Measurements from ENCODE around the gene SPPL2B.

The SPPL2B gene

DNA sequence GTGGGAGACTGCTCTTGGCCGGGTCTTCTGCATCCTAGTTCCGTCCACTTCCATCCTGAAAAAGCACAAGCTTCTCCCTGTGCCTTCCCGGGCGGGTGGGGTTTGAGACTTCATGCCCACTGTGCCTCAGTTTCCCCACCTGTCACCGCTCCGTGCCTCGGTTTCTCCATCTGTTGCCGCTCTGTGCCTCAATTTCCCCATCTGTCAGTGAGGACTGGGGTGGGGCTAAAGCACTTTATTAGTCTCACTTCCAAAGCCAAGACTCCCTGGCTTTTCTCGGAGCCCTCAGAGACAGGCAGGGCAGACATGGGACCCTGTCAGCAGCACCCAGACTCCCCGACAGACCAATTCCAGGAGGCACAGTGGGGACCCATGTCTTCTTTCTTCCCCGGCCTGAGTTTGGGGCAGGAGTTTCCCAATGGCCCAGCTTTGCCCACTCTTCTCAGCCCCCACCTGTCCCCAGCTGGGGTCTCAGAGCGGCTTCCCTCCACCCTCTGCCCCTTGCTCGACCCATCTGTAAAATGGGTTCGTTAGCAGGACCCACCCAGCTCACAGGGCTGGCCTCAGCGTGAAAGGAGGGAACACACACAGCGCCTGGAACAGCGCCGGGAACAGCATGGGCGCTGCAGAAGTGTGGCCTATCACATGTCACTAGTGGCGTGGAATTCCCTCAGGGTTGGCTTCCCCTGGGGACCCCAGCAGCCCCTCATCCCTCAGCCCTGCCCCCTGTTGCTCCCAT, 41.9 kb upstream of the SPPL2B start:
- DNase-seq (ENCODE audit: low read depth), result no peak
- H3K4me3 ChIP-seq (ENCODE audit: control insufficient read depth, low read depth, low read length), result no peak overlapping the region
- TF ChIP-seq, protein P1, sequence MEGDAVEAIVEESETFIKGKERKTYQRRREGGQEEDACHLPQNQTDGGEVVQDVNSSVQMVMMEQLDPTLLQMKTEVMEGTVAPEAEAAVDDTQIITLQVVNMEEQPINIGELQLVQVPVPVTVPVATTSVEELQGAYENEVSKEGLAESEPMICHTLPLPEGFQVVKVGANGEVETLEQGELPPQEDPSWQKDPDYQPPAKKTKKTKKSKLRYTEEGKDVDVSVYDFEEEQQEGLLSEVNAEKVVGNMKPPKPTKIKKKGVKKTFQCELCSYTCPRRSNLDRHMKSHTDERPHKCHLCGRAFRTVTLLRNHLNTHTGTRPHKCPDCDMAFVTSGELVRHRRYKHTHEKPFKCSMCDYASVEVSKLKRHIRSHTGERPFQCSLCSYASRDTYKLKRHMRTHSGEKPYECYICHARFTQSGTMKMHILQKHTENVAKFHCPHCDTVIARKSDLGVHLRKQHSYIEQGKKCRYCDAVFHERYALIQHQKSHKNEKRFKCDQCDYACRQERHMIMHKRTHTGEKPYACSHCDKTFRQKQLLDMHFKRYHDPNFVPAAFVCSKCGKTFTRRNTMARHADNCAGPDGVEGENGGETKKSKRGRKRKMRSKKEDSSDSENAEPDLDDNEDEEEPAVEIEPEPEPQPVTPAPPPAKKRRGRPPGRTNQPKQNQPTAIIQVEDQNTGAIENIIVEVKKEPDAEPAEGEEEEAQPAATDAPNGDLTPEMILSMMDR (conservative IDR thresholded peaks at IDR 0.05; ENCODE audit: control insufficient read depth, insufficient read depth, low read depth, low read length), result no peak

DNA sequence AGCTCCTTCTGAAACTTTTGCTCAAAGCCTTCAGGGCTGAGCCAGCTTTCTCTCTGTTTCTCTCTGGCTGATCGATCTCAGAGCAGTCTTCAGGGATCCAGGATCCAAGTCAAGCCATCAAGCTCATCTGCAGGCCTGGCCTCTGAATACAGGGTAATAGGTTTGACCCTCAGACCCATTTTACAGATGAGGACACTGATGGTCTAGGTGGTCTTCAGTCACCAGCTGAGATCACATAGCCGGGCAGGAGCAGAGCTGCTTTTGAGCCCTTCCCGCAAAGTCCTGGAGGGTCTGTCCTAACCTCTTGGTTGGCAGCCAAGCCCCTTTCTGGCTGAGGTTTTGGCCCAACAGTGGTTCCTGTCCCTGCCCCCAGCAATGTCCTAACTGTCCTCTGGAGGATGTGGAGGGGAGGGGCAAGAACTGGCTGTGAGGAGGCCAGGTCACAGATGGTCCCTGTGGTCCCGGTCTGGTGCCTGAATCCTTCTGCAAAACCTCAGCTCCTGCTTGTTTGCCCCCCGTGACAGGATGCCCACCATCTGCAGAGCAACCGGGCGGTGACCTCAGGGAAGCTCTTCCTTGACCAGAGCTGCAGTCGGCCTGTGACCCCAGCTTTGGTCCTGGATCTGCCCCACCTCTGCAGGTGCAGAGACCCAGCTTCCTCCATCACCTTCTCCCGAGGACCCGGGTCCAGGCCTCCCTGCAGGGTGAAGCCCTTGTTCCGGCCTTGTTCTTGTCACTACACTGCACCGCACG, 40.7 kb upstream of the SPPL2B start:
- DNase-seq (ENCODE audit: low read depth), result no peak
- no peak overlapping the region for H3K4me3 ChIP-seq (ENCODE audit: control insufficient read depth, low read depth, low read length)
- TF ChIP-seq, protein P1 (conservative IDR thresholded peaks at IDR 0.05; ENCODE audit: control insufficient read depth, insufficient read depth, low read depth, low read length), result no peak

DNA sequence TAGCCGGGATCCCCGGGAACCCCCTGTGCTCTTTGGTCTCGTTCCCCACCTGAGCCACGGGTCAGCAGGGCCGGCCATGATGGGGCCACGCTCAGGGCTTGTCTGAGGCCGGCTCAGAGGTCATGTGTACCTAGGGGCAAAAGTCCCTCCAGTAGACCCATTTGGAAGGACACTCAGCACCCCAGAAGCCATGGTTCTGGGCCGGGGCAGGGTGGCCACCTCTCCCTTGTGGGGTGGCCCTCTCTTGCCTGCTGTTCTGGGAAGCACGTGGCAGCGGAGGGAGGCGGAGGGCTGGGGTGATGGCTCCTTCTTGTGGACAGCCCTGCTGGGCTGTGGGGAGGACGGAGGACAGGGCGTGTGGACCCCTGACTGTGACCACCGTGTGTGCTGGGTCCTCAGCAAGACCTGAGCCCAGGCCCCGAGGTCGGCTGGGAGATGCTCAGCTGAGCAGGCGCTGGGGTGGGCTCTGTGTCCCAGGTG, 40.1 kb upstream of the SPPL2B start:
- DNase-seq (ENCODE audit: low read depth), result no peak
- TF ChIP-seq, protein P1 (conservative IDR thresholded peaks at IDR 0.05; ENCODE audit: control insufficient read depth, insufficient read depth, low read depth, low read length), result no peak
- H3K4me3 ChIP-seq (ENCODE audit: control insufficient read depth, low read depth, low read length), result no peak overlapping the region

DNA sequence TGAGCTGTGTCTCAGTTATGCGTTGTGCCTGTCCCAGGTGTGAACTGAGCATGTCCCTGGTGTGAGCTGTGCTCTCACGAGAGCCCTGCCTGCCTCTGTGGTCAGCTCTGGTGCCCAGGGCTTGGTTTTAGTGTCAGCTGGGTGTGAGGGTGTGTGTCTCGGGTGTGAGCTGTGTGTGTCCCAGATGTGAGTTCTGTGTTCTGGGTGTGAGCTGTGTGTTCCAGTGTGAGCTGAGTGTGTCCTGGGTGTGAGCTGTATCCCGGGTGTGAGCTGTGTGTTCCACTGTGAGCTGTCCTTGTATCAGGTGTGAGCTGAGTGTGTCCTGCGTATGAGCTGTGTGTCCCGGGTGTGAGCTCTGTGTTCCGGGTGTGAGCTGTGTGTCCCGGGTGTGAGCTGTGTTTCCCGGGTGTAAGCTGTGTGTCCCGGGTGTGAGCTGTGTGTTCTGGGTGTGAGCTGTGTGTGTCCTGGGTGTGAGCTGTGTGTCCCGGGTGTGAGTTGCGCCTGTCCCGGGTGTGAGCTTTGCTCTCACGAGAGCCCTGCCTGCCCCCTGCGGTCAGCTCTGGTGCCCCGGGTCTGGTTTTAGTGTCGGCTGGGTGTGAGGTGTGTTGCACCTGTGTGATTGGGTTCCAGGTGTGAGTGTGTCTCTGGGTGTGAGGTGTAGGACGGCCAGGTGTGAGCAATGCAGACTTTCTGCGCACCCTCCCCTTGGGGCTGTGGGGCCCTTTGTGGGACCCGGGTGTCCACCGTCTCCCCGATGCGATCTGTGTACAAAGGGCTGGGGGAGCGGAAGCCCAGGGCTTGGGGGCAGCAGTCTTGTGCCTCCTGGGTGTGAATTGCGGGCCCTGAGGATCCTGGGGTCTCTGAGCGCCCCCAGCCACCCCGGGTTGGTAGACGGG, 39.4 kb upstream of the SPPL2B start:
- TF ChIP-seq, protein P1 (conservative IDR thresholded peaks at IDR 0.05; ENCODE audit: control insufficient read depth, insufficient read depth, low read depth, low read length), result no peak
- no peak overlapping the region for H3K4me3 ChIP-seq (ENCODE audit: control insufficient read depth, low read depth, low read length)
- no peak for DNase-seq (ENCODE audit: low read depth)

DNA sequence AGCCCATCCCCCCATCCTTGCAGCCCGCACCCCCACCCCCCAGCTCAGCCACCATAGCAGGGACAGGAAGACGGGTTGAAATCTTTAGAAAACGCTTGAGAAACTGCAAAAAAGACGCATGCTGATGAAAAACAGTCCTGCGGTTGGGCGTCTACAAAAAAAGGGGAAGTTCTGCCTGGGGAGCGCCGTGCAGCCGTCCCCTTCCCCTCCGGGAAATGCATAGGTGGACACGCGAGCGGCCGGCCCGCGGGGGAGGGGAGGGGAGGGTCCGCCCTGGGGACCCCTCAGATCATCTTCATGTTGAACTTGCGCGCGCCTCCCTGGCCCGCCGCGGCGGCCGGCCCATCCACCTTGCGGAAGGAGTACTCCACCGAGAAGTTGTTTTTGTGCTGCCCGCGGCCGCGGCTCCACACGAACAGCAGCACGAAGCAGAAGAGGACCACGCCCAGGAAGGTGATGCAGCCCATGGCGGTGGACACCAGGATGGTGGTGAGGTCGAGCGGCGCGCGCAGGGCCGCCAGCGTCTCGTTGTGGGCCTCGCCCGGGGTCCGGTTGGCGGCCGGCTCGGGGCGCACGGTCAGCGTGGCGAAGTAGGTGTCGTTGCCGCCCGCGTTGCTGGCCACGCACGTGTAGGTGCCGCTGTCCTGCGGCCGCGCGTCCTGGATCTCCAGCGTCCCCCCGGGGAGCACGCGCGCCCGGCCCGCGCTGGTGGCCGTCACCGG, 38.6 kb upstream of the SPPL2B start:
- no peak for DNase-seq (ENCODE audit: low read depth)
- TF ChIP-seq, protein P1 (conservative IDR thresholded peaks at IDR 0.05; ENCODE audit: control insufficient read depth, insufficient read depth, low read depth, low read length), result no peak
- no peak overlapping the region for H3K4me3 ChIP-seq (ENCODE audit: control insufficient read depth, low read depth, low read length)

Data from fibroblast of mammary gland (primary cell).